GM18499 (cell line): ENCODE measurements around the gene FN3K.
"Not testable (repeated sequence)": the region's sequence is repeated elsewhere in the genome, so short reads cannot be mapped to it uniquely, and the experiment has no call there.

Source experiments
- ATAC-seq: cut with Tn5 transposase; IDR thresholded peaks from one replicate; pipeline ENCODE4 v1.9.1; 2021; ENCODE audit warnings: moderate number of reproducible peaks; ENCODE audit not compliant: insufficient read depth, unreplicated experiment

Gene FN3K

GRCh38 chr17:82767041-82767754 lies 31.8 kb downstream of the FN3K start:
- no peak for ATAC-seq

- ATAC-seq = no peak
Measured at GRCh38 chr17:82769041-82769440, 33.6 kb downstream of the FN3K start.

- no peak for ATAC-seq
Measured at GRCh38 chr17:82772026-82772425, 36.6 kb downstream of the FN3K start.

- ATAC-seq = not testable (repeated sequence)
Measured at GRCh38 chr17:82774456-82774855, 39.0 kb downstream of the FN3K start.

GRCh38 chr17:82775001-82775823 lies 39.8 kb downstream of the FN3K start:
- no peak for ATAC-seq

- ATAC-seq = no peak
Measured at GRCh38 chr17:82776454-82776853, 41.0 kb downstream of the FN3K start.

GRCh38 chr17:82777778-82778375 lies 42.5 kb downstream of the FN3K start:
- not testable (repeated sequence) for ATAC-seq

GRCh38 chr17:82779541-82779940 lies 44.1 kb downstream of the FN3K start:
- ATAC-seq = no peak

GRCh38 chr17:82780195-82780594 lies 44.8 kb downstream of the FN3K start:
- no peak for ATAC-seq

- no peak for ATAC-seq
Measured at GRCh38 chr17:82780971-82781893, 45.8 kb downstream of the FN3K start.

GRCh38 chr17:82781894-82782274 lies 46.5 kb downstream of the FN3K start:
- ATAC-seq = no peak

- ATAC-seq = no peak
Measured at GRCh38 chr17:82782657-82783207, 47.3 kb downstream of the FN3K start.

- no peak for ATAC-seq
Measured at GRCh38 chr17:82783498-82783897, 48.1 kb downstream of the FN3K start.

- not testable (repeated sequence) for ATAC-seq
Measured at GRCh38 chr17:82785581-82785980, 50.2 kb downstream of the FN3K start.

GRCh38 chr17:82786427-82786826 lies 51.0 kb downstream of the FN3K start:
- no peak for ATAC-seq

GRCh38 chr17:82787081-82787848 lies 51.9 kb downstream of the FN3K start:
- ATAC-seq = no peak

- no peak for ATAC-seq
Measured at GRCh38 chr17:82788206-82789001, 53.0 kb downstream of the FN3K start.

- no peak for ATAC-seq
Measured at GRCh38 chr17:82789051-82789592, 53.7 kb downstream of the FN3K start.
